Activated naive CD8-positive, alpha-beta T cell treated with anti-CD3 and anti-CD28 coated beads, Interleukin-2, amount 10 ng/mL, durations not matched to agents 7 days and 5 days (primary cell): Measurements from ENCODE around the gene PRR19. TPM values are rescaled to one million over a fixed set of nuclear protein-coding genes. Genes with fewer than 3 reads are reported as not detected.

Experiments
- ATAC-seq: fragments of 150-1000 bp; cut with Tn5 transposase; one replicate; pipeline ENCODE4 v1.10.0; 2021; ENCODE audit warnings: low read depth, moderate library complexity
- POLR2A ChIA-PET: fragments of 350-600 bp; sonication (Branson Sonifier 250); formaldehyde crosslinking; loops from one replicate; lab custom pipeline; 2021; ENCODE audit warnings: antibody characterized with exemption; lab: Charles Lee
- DNase-seq: peaks from one replicate; pipeline ENCODE4 v3.0.0; 2021
- H3K27ac Mint-ChIP-seq: one replicate; pipeline ENCODE4 v1.8.0; 2022; ENCODE audit warnings: mild to moderate bottlenecking, mixed read lengths
- H3K27me3 Mint-ChIP-seq: one replicate; pipeline ENCODE4 v1.8.0; 2022; ENCODE audit warnings: mild to moderate bottlenecking, moderate library complexity, mixed read lengths
- H3K36me3 Mint-ChIP-seq: one replicate; pipeline ENCODE4 v1.8.0; 2021; ENCODE audit warnings: mild to moderate bottlenecking, mixed read lengths
- H3K4me1 Mint-ChIP-seq: one replicate; pipeline ENCODE4 v1.8.0; 2021; ENCODE audit warnings: mixed read lengths
- H3K4me3 Mint-ChIP-seq: one replicate; pipeline ENCODE4 v1.8.0; 2022; ENCODE audit warnings: mild to moderate bottlenecking, moderate library complexity, mixed read lengths
- H3K9me3 Mint-ChIP-seq: one replicate; pipeline ENCODE4 v1.8.0; 2021; ENCODE audit warnings: mixed read lengths
- total RNA-seq, 2 experiments: library from RNA; stranded (reverse); gene quantifications; one replicate each; pipeline ENCODE4 v1.2.3, GENCODE V29; 2021

Gene PRR19
- total RNA-seq, 2 experiments from 2014 or later: 0.57 TPM; not detected in 1

- H3K27me3 Mint-ChIP-seq: no peaks in the 10 kb centered on the region
- ATAC-seq: no peak
- DNase-seq: no peak
- peaks cover 3% of the 10 kb centered on the region for H3K36me3 Mint-ChIP-seq
- peaks cover 28% of the 10 kb centered on the region for H3K4me1 Mint-ChIP-seq
- POLR2A ChIA-PET: interaction anchor here (0.7 to 1.4 kb wide), 7 partner anchors 12 to 28 kb away, joined by 3 to 5 read pairs (median 3); partner anchors contain the start of genes ERF and GSK3A
- H3K27ac Mint-ChIP-seq: no peak overlapping the region
- no peaks in the 10 kb centered on the region for H3K9me3 Mint-ChIP-seq
- H3K4me3 Mint-ChIP-seq: no peak overlapping the region
Measured at GRCh38 chr19:42267644-42268141, 34.2 kb upstream of the PRR19 start.

- Mint-ChIP-seq H3K27ac (no peak overlapping the region), H3K4me1 (peaks cover 28% of the 10 kb centered on the region), H3K36me3 (peaks cover 3% of the 10 kb centered on the region), H3K9me3 (no peaks in the 10 kb centered on the region), H3K27me3 (no peaks in the 10 kb centered on the region), H3K4me3 (no peak overlapping the region)
- POLR2A ChIA-PET: interaction anchor here (0.7 to 1.4 kb wide), 7 partner anchors 12 to 28 kb away, joined by 3 to 5 read pairs (median 3); partner anchors contain the start of genes ERF and GSK3A
- ATAC-seq: peak; percentile 56
- DNase-seq: peak; percentile 95
Measured at GRCh38 chr19:42268142-42268703, 33.7 kb upstream of the PRR19 start.

- Mint-ChIP-seq H3K4me1 (peaks cover 28% of the 10 kb centered on the region), H3K9me3 (no peaks in the 10 kb centered on the region), H3K36me3 (peaks cover 3% of the 10 kb centered on the region), H3K27ac (no peak within 1 kb of the TSS), H3K27me3 (no peaks in the 10 kb centered on the region), H3K4me3 (peak within 1 kb of the TSS; percentile 99)
- POLR2A ChIA-PET: interaction anchor here (0.7 to 2.4 kb wide), 7 partner anchors 10 to 136 kb away, joined by 3 to 32 read pairs (median 7); partner anchors contain the start of genes GSK3A and POU2F2
- DNase-seq (peak; percentile 98), ATAC-seq (peak; percentile 89)
Measured at GRCh38 chr19:42268704-42269477, 33.0 kb upstream of the PRR19 start, which contains the start of gene CIC. Gene CIC (plus strand): TSS chr19:42269252. CDS start chr19:42271784, 2,532 bp downstream.

GRCh38 chr19:42269478-42270345 lies 32.2 kb upstream of the PRR19 start:
- POLR2A ChIA-PET: interaction anchor here (0.7 to 2.4 kb wide), 13 partner anchors 9 to 137 kb away, joined by 3 to 32 read pairs (median 5); partner anchors contain the start of genes GSK3A, PAFAH1B3, POU2F2 and PRR19
- Mint-ChIP-seq H3K4me3 (peak overlapping the region; percentile 99), H3K4me1 (peaks cover 30% of the 10 kb centered on the region), H3K36me3 (peaks cover 8% of the 10 kb centered on the region), H3K27ac (no peak overlapping the region), H3K27me3 (no peaks in the 10 kb centered on the region), H3K9me3 (no peaks in the 10 kb centered on the region)
- ATAC-seq: no peak
- peak; percentile 48 for DNase-seq

- Mint-ChIP-seq H3K4me3 (peak overlapping the region; percentile 99), H3K9me3 (no peaks in the 10 kb centered on the region), H3K4me1 (peaks cover 36% of the 10 kb centered on the region), H3K27me3 (no peaks in the 10 kb centered on the region), H3K36me3 (peaks cover 13% of the 10 kb centered on the region), H3K27ac (no peak overlapping the region)
- DNase-seq: peak; percentile 71
- ATAC-seq: peak; percentile 1
- POLR2A ChIA-PET: interaction anchor here (0.5 to 2.4 kb wide), 15 partner anchors 9 to 1537 kb away, joined by 3 to 32 read pairs (median 4); partner anchors contain the start of genes GSK3A, PAFAH1B3 and PRR19
Measured at GRCh38 chr19:42270346-42271044, 31.4 kb upstream of the PRR19 start.

GRCh38 chr19:42271045-42271419 lies 30.9 kb upstream of the PRR19 start:
- peak overlapping the region; percentile 99 for H3K4me3 Mint-ChIP-seq
- H3K36me3 Mint-ChIP-seq: peaks cover 17% of the 10 kb centered on the region
- peaks cover 40% of the 10 kb centered on the region for H3K4me1 Mint-ChIP-seq
- no peak for DNase-seq
- ATAC-seq: no peak
- peak overlapping the region; percentile 76 for H3K27ac Mint-ChIP-seq
- no peaks in the 10 kb centered on the region for H3K27me3 Mint-ChIP-seq
- POLR2A ChIA-PET: interaction anchor here (0.5 to 2.4 kb wide), 14 partner anchors 8 to 1537 kb away, joined by 3 to 32 read pairs (median 4); partner anchors contain the start of genes GSK3A, PAFAH1B3 and PRR19
- H3K9me3 Mint-ChIP-seq: no peaks in the 10 kb centered on the region

- Mint-ChIP-seq H3K9me3 (no peaks in the 10 kb centered on the region), H3K4me3 (no peak overlapping the region), H3K27ac (peak overlapping the region; percentile 76), H3K36me3 (peaks cover 21% of the 10 kb centered on the region), H3K27me3 (no peaks in the 10 kb centered on the region), H3K4me1 (peaks cover 49% of the 10 kb centered on the region)
- peak; percentile 28 for DNase-seq
- ATAC-seq: no peak
- POLR2A ChIA-PET: no interaction called here
Measured at GRCh38 chr19:42271861-42272534, 29.9 kb upstream of the PRR19 start.

- H3K27me3 Mint-ChIP-seq: no peaks in the 10 kb centered on the region
- POLR2A ChIA-PET: no interaction called here
- no peaks in the 10 kb centered on the region for H3K9me3 Mint-ChIP-seq
- peaks cover 49% of the 10 kb centered on the region for H3K4me1 Mint-ChIP-seq
- H3K36me3 Mint-ChIP-seq: peaks cover 21% of the 10 kb centered on the region
- ATAC-seq: no peak
- no peak overlapping the region for H3K27ac Mint-ChIP-seq
- peak; percentile 25 for DNase-seq
- H3K4me3 Mint-ChIP-seq: no peak overlapping the region
Measured at GRCh38 chr19:42272535-42272897, 29.4 kb upstream of the PRR19 start.

- DNase-seq: peak; percentile 29
- POLR2A ChIA-PET: no interaction called here
- Mint-ChIP-seq H3K4me3 (no peak overlapping the region), H3K36me3 (peaks cover 21% of the 10 kb centered on the region), H3K27ac (no peak overlapping the region), H3K9me3 (no peaks in the 10 kb centered on the region), H3K4me1 (peaks cover 44% of the 10 kb centered on the region), H3K27me3 (no peaks in the 10 kb centered on the region)
- ATAC-seq: no peak
Measured at GRCh38 chr19:42272989-42273406, 28.9 kb upstream of the PRR19 start.

GRCh38 chr19:42273407-42274064 lies 28.4 kb upstream of the PRR19 start:
- H3K27ac Mint-ChIP-seq: no peak overlapping the region
- no peak overlapping the region for H3K4me3 Mint-ChIP-seq
- H3K36me3 Mint-ChIP-seq: peaks cover 21% of the 10 kb centered on the region
- POLR2A ChIA-PET: interaction anchor here (0.6 kb wide), 1 partner anchor 183 kb away, joined by 5 read pairs; no protein-coding TSS in a partner anchor
- peaks cover 47% of the 10 kb centered on the region for H3K4me1 Mint-ChIP-seq
- DNase-seq (no peak), ATAC-seq (no peak)
- H3K27me3 Mint-ChIP-seq: no peaks in the 10 kb centered on the region
- H3K9me3 Mint-ChIP-seq: no peaks in the 10 kb centered on the region

- H3K9me3 Mint-ChIP-seq: no peaks in the 10 kb centered on the region
- ATAC-seq: no peak
- no peak overlapping the region for H3K4me3 Mint-ChIP-seq
- POLR2A ChIA-PET: interaction anchor here (0.6 to 0.7 kb wide), 2 partner anchors 153 to 183 kb away, joined by 3 to 5 read pairs; no protein-coding TSS in a partner anchor
- peaks cover 21% of the 10 kb centered on the region for H3K36me3 Mint-ChIP-seq
- peaks cover 52% of the 10 kb centered on the region for H3K4me1 Mint-ChIP-seq
- no peak for DNase-seq
- H3K27ac Mint-ChIP-seq: no peak overlapping the region
- H3K27me3 Mint-ChIP-seq: no peaks in the 10 kb centered on the region
Measured at GRCh38 chr19:42274065-42274682, 27.8 kb upstream of the PRR19 start.
